Endothelial cell of coronary artery (primary cell): ENCODE measurements around the gene SALL2. TPM values are rescaled to one million over a fixed set of nuclear protein-coding genes. Genes with fewer than 3 reads are reported as not detected.

ENCODE experiments used
- total RNA-seq: library from RNA; depleted of rRNA; stranded (reverse); fragments of >200 nt; gene quantifications from 2 replicates; pipeline ENCODE4 v1.2.3, GENCODE V29; 2014

Gene SALL2
- total RNA-seq, result 0.45 and 1.5 TPM in 2 replicates

GRCh38 chr14:21525962-21526671 is at the start of gene SALL2:
TSS of gene SALL2 (minus strand) at chr14:21526346. CDS start at chr14:21526127, 219 bp downstream.

GRCh38 chr14:21510735-21511657 is 15.2 kb downstream of the SALL2 start, which contains the start of gene METTL3:
TSS of gene METTL3 (minus strand) at chr14:21511340. CDS start at chr14:21511223, 117 bp downstream.

GRCh38 chr14:21476925-21477681 is 49.0 kb downstream of the SALL2 start, which contains the start of the genes RAB2B and TOX4:
TSS of gene RAB2B (minus strand) at chr14:21476959. CDS start at chr14:21476872, 87 bp downstream.
TSS of gene TOX4 (plus strand) at chr14:21477195. CDS start at chr14:21477279, 84 bp downstream.

Other genes with a start within 250 kb of the SALL2 start
- not detected in 2 replicates for gene RPGRIP1, start 246.3 kb downstream of the SALL2 start, total RNA-seq
- gene SUPT16H, start 142.3 kb downstream of the SALL2 start, total RNA-seq, result 76.3 and 90.3 TPM in 2 replicates
- gene CHD8, start 70.2 kb downstream of the SALL2 start, total RNA-seq, result 48.8 and 54.2 TPM in 2 replicates
- gene RAB2B, start 49.4 kb downstream of the SALL2 start, total RNA-seq, result 24.5 and 27.8 TPM in 2 replicates
- gene TOX4, start 49.2 kb downstream of the SALL2 start, total RNA-seq, result 19.5 and 25.4 TPM in 2 replicates
- gene METTL3, start 15.0 kb downstream of the SALL2 start, total RNA-seq, result 57.4 and 68.4 TPM in 2 replicates
- gene OR10G3, start 53.7 kb upstream of the SALL2 start, total RNA-seq, result not detected in 2 replicates
- not detected in 2 replicates for gene OR10G2, start 108.6 kb upstream of the SALL2 start, total RNA-seq
- not detected in 2 replicates for gene OR4E2, start 127.5 kb upstream of the SALL2 start, total RNA-seq
- not detected in 2 replicates for gene OR4E1, start 147.5 kb upstream of the SALL2 start, total RNA-seq